ENCODE results near the gene CDC73. TPM values are rescaled to one million over a fixed set of nuclear protein-coding genes. Genes with fewer than 3 reads are reported as not detected.

The CDC73 gene
- total RNA-seq, 1 donor from 2014 or later, result 49.2 TPM

DNA sequence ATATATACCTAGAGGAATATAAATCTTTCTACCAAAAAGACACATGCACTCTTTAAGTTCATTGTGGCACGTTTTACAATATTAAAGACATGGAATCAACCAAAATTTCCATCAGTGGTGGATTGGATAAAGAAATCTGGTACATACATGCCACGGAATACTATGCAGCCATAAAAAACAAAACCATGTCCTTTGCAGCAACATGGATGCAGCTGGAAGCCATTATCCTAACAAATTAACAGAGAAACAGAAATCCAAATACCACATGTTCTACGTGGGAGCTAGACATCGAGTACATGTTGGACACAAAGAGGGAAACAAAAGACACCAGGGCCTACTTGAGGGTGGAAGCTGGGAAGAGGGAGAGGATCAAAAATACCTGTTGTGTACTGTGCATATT, 97.6 kb downstream of the CDC73 start:
- no peaks in the 10 kb centered on the region for H3K27me3 ChIP-seq
- H2AFZ ChIP-seq (replicated peaks), result no peak overlapping the region
- H3K79me2 ChIP-seq (ENCODE audit: low read depth), result peaks cover under 1% of the 10 kb centered on the region
- Mint-ChIP-seq H3K4me3 (no peak overlapping the region), H3K27me3 (ENCODE audit: insufficient read depth, low read depth) (no peaks in the 10 kb centered on the region), H3K9me3 (peaks cover 11% of the 10 kb centered on the region), H3K36me3 (peaks cover 43% of the 10 kb centered on the region), H3K27ac (no peak overlapping the region), H3K4me1 (peaks cover 11% of the 10 kb centered on the region)
- no peak overlapping the region for H3K4me3 ChIP-seq
- H3K4me1 ChIP-seq, result peaks cover 19% of the 10 kb centered on the region
- DNase-seq (ENCODE audit: low spot score), result no peak
- H3F3A ChIP-seq (ENCODE audit: low read depth), result peaks cover 11% of the 10 kb centered on the region
- no peak overlapping the region for H3K9ac ChIP-seq
- H3K36me3 ChIP-seq, result peaks cover 5% of the 10 kb centered on the region
- H3K4me2 ChIP-seq, result no peak overlapping the region
- no peaks in the 10 kb centered on the region for H3K9me3 ChIP-seq (ENCODE audit: low read depth)
- H3K27ac ChIP-seq, result no peak overlapping the region
- peaks cover 10% of the 10 kb centered on the region for H4K20me1 ChIP-seq (ENCODE audit: low read depth)
- no peak for TF ChIP-seq EZH2phosphoT487 (IDR thresholded peaks at IDR 0.05)
- no peak for TF ChIP-seq CTCF (IDR thresholded peaks at IDR 0.05)
- TF ChIP-seq EZH2 (IDR thresholded peaks at IDR 0.05), result no peak

DNA sequence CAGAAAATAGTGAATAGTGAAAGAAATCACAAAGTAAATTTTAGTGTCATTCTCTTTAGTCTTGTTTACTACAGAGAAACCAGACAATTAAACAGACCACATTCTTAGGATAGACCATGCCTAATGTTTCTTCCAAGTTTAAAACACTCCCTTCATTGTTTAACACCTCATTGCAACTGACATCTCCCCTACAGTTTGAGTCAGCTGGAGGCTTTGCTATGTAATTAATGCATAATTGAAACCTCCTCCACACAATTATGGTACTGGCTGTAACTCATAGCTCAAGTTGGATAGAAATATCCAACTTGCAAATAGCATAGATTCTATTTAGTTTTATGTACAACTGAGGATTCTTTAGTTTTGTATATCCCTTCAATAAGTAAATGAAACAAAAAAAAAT, 99.8 kb downstream of the CDC73 start:
- Histone ChIP-seq H3K27ac (no peak overlapping the region), H3K79me2 (ENCODE audit: low read depth) (peaks cover 13% of the 10 kb centered on the region), H3F3A (ENCODE audit: low read depth) (peaks cover 9% of the 10 kb centered on the region), H3K9ac (no peak overlapping the region), H4K20me1 (ENCODE audit: low read depth) (peaks cover 10% of the 10 kb centered on the region), H3K4me1 (peaks cover 13% of the 10 kb centered on the region), H3K9me3 (ENCODE audit: low read depth) (no peaks in the 10 kb centered on the region), H3K36me3 (no peaks in the 10 kb centered on the region), H3K4me3 (no peak overlapping the region), H3K4me2 (no peak overlapping the region), H2AFZ (replicated peaks) (no peak overlapping the region), H3K27me3 (no peaks in the 10 kb centered on the region)
- Mint-ChIP-seq H3K4me3 (no peak overlapping the region), H3K36me3 (peaks cover 48% of the 10 kb centered on the region), H3K27me3 (ENCODE audit: insufficient read depth, low read depth) (no peaks in the 10 kb centered on the region), H3K27ac (no peak overlapping the region), H3K4me1 (peaks cover 6% of the 10 kb centered on the region), H3K9me3 (peaks cover 13% of the 10 kb centered on the region)
- no peak for DNase-seq (ENCODE audit: low spot score)
- TF ChIP-seq EZH2phosphoT487 (IDR thresholded peaks at IDR 0.05), result no peak
- TF ChIP-seq CTCF (IDR thresholded peaks at IDR 0.05), result no peak
- TF ChIP-seq EZH2 (IDR thresholded peaks at IDR 0.05), result no peak

DNA sequence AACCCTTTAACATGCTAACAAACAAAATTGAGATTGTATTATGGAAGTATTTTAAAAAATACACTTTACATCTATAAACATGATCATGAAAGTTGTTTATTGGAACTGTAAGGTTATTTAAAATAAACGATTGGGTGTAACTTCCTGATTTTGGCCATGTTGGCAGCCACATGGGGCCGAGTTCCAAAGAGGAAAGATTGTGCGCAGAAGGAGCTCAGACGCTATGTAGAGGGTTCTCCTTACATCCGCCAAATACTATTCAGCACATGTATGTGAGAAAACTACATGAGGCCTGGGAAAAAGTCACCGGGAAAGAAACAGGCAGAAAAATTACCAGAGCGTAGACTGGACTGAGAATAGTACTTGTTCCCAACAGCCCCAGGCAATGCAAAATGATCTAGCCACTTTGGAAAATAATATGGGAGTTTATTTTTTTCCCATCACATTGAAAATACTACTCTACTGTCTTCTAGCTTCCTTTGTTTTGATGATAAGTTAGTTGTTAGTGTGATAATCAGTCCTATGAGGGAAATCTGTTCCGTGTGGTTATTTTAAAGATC, 100.3 kb downstream of the CDC73 start:
- Mint-ChIP-seq H3K36me3 (peaks cover 46% of the 10 kb centered on the region), H3K4me3 (no peak overlapping the region), H3K9me3 (peaks cover 16% of the 10 kb centered on the region), H3K27ac (peak overlapping the region; percentile 58), H3K4me1 (peaks cover 4% of the 10 kb centered on the region), H3K27me3 (ENCODE audit: insufficient read depth, low read depth) (no peaks in the 10 kb centered on the region)
- H2AFZ ChIP-seq (replicated peaks), result no peak overlapping the region
- H3K79me2 ChIP-seq (ENCODE audit: low read depth), result peaks cover 13% of the 10 kb centered on the region
- TF ChIP-seq CTCF (IDR thresholded peaks at IDR 0.05) (no peak), EZH2 (IDR thresholded peaks at IDR 0.05) (no peak)
- no peak for DNase-seq (ENCODE audit: low spot score)
- peaks cover 10% of the 10 kb centered on the region for H4K20me1 ChIP-seq (ENCODE audit: low read depth)
- H3K4me1 ChIP-seq, result peaks cover 9% of the 10 kb centered on the region
- H3K27me3 ChIP-seq, result no peaks in the 10 kb centered on the region
- no peak overlapping the region for H3K27ac ChIP-seq
- H3K9me3 ChIP-seq (ENCODE audit: low read depth), result no peaks in the 10 kb centered on the region
- H3K4me3 ChIP-seq, result no peak overlapping the region
- H3K4me2 ChIP-seq, result no peak overlapping the region
- no peaks in the 10 kb centered on the region for H3K36me3 ChIP-seq
- no peak overlapping the region for H3K9ac ChIP-seq
- peaks cover 5% of the 10 kb centered on the region for H3F3A ChIP-seq (ENCODE audit: low read depth)
